Bone marrow (tissue), 2 donors: ENCODE results near the gene MYLIP.
A peak's percentile ranks its signal among the peaks of the same experiment; 100 is the strongest.

ENCODE experiments used
- DNase-seq, 2 donors: peaks; one replicate each; lab custom pipeline; 2025; lab: John Stamatoyannopoulos, UW

MYLIP gene

GRCh38 chr6:16139556-16139955 is 10.7 kb downstream of the MYLIP start:
- no peak for DNase-seq

GRCh38 chr6:16140607-16141006 is 11.7 kb downstream of the MYLIP start:
- DNase-seq = no peak

GRCh38 chr6:16141514-16141913 is 12.6 kb downstream of the MYLIP start:
- no peak for DNase-seq

- DNase-seq = no peak
Measured at GRCh38 chr6:16145038-16145437, 16.2 kb downstream of the MYLIP start.

GRCh38 chr6:16146028-16146427 is 17.1 kb downstream of the MYLIP start:
- no peak for DNase-seq

- DNase-seq = no peak
Measured at GRCh38 chr6:16146527-16146955, 17.7 kb downstream of the MYLIP start.

GRCh38 chr6:16148498-16148897 is 19.6 kb downstream of the MYLIP start:
- no peak for DNase-seq

- DNase-seq = no peak
Measured at GRCh38 chr6:16149305-16149704, 20.4 kb downstream of the MYLIP start.

- no peak for DNase-seq
Measured at GRCh38 chr6:16150098-16150497, 21.2 kb downstream of the MYLIP start.

GRCh38 chr6:16153211-16153820 is 24.4 kb downstream of the MYLIP start:
- DNase-seq = no peak

- no peak for DNase-seq
Measured at GRCh38 chr6:16154904-16155303, 26.0 kb downstream of the MYLIP start.

- DNase-seq = no peak
Measured at GRCh38 chr6:16157492-16157891, 28.6 kb downstream of the MYLIP start.

- DNase-seq = no peak
Measured at GRCh38 chr6:16157909-16158308, 29.0 kb downstream of the MYLIP start.

- DNase-seq = no peak
Measured at GRCh38 chr6:16158943-16159557, 30.2 kb downstream of the MYLIP start.

GRCh38 chr6:16160794-16161193 is 31.9 kb downstream of the MYLIP start:
- no peak for DNase-seq

- no peak for DNase-seq
Measured at GRCh38 chr6:16162003-16162402, 33.1 kb downstream of the MYLIP start.

- no peak for DNase-seq
Measured at GRCh38 chr6:16163066-16163465, 34.2 kb downstream of the MYLIP start.

- no peak for DNase-seq
Measured at GRCh38 chr6:16163535-16164300, 34.8 kb downstream of the MYLIP start.

GRCh38 chr6:16165641-16166040 is 36.8 kb downstream of the MYLIP start:
- DNase-seq = no peak

GRCh38 chr6:16166871-16167608 is 38.2 kb downstream of the MYLIP start:
- no peak for DNase-seq

- no peak for DNase-seq
Measured at GRCh38 chr6:16168121-16168520, 39.2 kb downstream of the MYLIP start.

- peak in 1 of 2 donors; percentile 48 for DNase-seq
Measured at GRCh38 chr6:16168858-16169257, 40.0 kb downstream of the MYLIP start.

- DNase-seq = no peak
Measured at GRCh38 chr6:16171400-16171799, 42.5 kb downstream of the MYLIP start.
